ENCODE measurements around the gene MXI1.

DNA sequence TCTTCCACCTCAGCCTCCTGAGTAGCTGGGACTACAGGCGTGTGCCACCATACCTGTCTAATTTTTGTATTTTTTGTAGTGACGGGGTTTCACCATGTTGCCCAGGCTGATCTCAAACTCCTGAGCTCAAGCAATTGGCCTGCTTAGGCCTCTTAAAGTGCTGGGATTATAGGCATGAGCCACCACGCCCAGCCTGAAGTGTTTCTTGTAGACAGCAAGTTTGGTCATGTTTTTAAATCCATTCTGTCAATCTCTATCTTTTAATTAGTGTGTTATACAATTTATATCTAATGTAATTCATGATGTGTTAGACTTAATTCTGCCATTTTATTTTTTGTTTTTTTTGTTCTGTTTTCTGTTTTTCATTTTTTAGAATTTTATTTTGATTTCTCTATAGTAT lies 17.2 kb upstream of the MXI1 start:
- TF ChIP-seq POLR2AphosphoS5 (IDR thresholded peaks at IDR 0.05; ENCODE audit: low read depth, low read length) (no peak), CTCF (IDR thresholded peaks at IDR 0.05) (no peak), TCF7L2 (IDR thresholded peaks at IDR 0.05; ENCODE audit: low read depth, low read length) (no peak), SIN3A (IDR thresholded peaks at IDR 0.05; ENCODE audit: borderline replicate concordance, insufficient read depth, low read depth, low read length) (no peak), REST (IDR thresholded peaks at IDR 0.05; ENCODE audit: insufficient read depth in 1 of 2, low read depth in 2 of 2, low read length in 1 of 2) (no peak)
